ENCODE measurements around the gene STRADA.

The STRADA gene

DNA sequence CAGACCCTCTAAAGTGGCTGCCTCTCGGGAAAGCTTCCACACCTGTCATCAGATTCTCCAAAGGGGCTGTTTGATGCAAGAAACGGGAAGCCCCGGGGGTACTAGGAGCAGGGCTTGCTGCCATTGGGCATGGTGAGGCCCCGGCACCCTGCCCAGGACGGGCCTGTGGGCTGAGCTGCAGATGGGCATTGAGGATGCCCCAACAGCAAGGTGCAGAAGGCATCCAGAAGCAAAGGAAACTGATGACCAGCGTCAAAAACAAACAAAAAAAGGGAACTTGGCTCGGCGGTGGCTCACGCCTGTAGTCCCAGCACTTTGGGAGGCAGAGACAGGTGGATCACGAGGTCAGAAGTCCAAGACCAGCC lies 40.2 kb downstream of the STRADA start:
- H3K27me3 Mint-ChIP-seq (ENCODE audit: low read depth) = no peaks in the 10 kb centered on the region
- H3K4me3 Mint-ChIP-seq = peak overlapping the region; percentile 91
- H3K27ac Mint-ChIP-seq = peak overlapping the region; percentile 95
- H3K36me3 Mint-ChIP-seq (ENCODE audit: low read depth) = peaks cover 56% of the 10 kb centered on the region
- H3K9me3 Mint-ChIP-seq = no peaks in the 10 kb centered on the region
- H3K4me1 Mint-ChIP-seq (ENCODE audit: low read depth) = peaks cover 57% of the 10 kb centered on the region

DNA sequence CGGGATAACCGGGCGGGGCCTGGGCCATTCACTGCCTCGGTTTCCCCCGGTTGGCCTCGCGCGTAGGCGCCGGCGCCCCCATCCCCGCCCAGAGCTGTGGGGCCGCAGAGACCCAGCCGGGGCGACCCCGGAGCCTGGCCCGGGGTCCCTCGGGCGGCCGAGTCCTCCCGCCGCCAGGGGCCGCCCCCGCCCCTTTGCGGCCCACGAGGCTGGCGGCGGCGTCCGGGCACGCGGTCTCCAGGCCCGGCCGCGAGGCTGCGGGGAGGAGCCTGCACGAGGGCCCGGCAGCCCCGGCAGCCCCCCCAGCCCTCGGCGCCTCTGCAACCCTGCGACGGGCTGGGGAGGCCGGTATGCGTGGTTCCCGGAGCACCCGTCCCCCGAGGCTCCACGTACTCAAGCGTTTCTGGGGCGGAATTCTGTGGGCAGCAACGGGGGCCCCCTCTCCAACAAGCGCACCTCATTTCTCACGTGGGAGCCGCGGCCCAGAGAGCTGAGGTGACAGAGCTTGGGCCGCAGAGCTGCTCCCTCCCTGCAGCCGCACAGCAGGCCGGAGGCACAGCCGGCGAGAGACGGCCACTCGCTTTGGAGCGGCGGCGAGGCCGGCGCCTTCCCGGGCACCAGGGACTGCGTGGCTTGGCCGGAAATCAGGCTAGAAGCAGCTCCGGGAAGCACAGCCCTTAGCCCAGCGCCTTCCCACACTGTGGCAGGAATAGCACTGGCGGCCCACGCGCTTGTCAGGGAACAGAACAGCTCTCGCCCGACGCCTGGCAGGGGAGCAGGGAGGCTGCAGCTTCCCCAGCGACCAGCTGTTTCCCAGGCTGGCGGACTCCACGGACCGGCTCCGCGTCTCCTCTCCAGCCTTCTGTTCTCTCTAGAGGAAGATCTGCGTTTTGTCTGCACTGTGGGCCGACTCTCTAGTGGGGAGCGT lies 40.8 kb downstream of the STRADA start:
- H3K4me3 Mint-ChIP-seq = peak overlapping the region; percentile 91
- H3K4me1 Mint-ChIP-seq (ENCODE audit: low read depth) = peaks cover 55% of the 10 kb centered on the region
- no peaks in the 10 kb centered on the region for H3K9me3 Mint-ChIP-seq
- no peaks in the 10 kb centered on the region for H3K27me3 Mint-ChIP-seq (ENCODE audit: low read depth)
- peaks cover 58% of the 10 kb centered on the region for H3K36me3 Mint-ChIP-seq (ENCODE audit: low read depth)
- peak overlapping the region; percentile 95 for H3K27ac Mint-ChIP-seq

DNA sequence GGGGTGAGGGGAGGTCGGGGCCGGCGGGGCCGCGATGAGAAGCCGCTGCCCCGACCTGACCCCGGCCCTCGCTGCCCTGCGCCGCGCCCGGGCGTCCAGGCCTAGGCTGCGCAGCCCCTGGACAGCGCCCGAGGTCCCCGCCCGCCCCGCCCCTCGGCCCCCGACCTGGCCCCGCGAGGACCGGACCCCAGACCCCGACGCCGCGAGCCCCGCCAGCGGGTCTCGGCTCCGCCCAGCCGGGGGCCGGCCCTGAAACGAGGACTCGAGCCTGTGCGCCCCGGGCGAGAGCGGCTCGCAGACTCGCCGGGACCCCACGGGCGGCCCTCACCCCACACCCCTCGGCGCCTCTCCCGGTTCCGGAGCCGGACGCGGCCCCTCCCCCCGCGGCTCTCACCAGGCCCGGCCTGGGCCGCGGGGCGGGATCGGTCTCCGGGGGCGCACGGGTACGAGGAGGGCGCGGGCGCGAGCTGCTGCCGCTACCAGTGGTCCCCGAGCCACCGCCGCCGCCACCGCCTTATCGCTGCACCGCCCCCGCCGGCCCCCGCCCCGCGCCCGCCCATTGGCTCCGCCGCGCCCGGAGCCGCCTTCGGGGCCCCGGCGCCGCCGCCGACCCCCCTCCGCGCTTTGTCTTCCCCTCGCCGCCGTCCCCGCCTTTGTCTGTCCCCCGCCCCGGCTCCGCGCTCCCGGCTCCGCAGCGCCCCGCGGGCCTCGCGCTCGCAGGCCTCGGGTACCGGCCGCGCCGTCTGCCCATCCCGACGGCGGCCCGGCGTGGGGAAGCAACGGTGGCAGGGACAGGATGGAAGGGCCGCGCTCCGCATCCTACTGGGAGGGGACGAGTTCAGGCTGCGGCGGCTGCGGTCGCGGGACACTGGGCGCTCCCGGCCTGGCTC lies 41.7 kb downstream of the STRADA start, which contains the start of gene LIMD2:
Gene LIMD2 (minus strand): TSS at position 488 of the 890 bp plus-strand sequence. CDS start 827 bp downstream, outside the sequence.
- Mint-ChIP-seq H3K27me3 (ENCODE audit: low read depth) (no peaks in the 10 kb centered on the region), H3K27ac (peak within 1 kb of the TSS; percentile 95), H3K4me1 (ENCODE audit: low read depth) (peaks cover 56% of the 10 kb centered on the region), H3K4me3 (peak within 1 kb of the TSS; percentile 98), H3K36me3 (ENCODE audit: low read depth) (peaks cover 59% of the 10 kb centered on the region), H3K9me3 (no peaks in the 10 kb centered on the region)

DNA sequence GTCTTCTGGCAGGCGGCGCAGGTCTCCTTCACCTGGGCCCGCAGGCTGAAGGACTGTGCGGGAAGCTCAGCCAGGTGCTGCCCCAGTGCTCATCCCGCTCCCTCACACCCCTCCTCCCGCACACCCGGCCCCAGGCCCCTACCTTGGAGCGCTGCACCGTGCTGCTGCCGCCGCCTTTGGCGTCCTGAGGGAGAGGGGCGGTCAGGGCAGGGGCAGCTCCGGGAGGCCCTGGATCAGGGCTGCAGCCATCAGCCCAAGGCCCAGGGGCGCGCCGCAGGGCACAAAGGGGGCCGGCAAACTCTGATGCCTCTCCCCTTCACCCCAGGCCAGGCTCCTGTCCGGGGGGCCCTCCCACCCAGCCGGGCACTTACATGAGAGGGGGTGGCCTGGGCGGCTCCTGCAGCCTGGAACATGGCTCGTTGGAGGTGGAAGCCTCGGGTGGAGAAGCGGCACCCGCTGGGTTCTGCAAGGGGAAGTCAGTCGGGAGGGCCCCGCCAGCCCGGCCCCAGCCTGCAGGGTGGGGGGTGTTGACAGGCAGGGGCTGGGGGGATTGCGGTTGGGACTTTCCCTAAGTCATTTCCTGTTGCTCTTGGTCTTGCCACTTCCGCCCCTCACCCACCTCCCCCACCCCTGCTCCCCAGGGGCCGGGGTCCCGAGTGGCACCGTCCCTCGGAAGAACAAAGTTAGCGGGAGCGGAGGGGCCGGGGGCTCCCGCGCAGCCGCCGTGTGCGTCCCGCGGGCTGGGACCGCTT lies 42.5 kb downstream of the STRADA start:
- Mint-ChIP-seq H3K36me3 (ENCODE audit: low read depth) (peaks cover 61% of the 10 kb centered on the region), H3K4me3 (peak overlapping the region; percentile 98), H3K4me1 (ENCODE audit: low read depth) (peaks cover 58% of the 10 kb centered on the region), H3K27me3 (ENCODE audit: low read depth) (no peaks in the 10 kb centered on the region), H3K27ac (peak overlapping the region; percentile 98), H3K9me3 (no peaks in the 10 kb centered on the region)

DNA sequence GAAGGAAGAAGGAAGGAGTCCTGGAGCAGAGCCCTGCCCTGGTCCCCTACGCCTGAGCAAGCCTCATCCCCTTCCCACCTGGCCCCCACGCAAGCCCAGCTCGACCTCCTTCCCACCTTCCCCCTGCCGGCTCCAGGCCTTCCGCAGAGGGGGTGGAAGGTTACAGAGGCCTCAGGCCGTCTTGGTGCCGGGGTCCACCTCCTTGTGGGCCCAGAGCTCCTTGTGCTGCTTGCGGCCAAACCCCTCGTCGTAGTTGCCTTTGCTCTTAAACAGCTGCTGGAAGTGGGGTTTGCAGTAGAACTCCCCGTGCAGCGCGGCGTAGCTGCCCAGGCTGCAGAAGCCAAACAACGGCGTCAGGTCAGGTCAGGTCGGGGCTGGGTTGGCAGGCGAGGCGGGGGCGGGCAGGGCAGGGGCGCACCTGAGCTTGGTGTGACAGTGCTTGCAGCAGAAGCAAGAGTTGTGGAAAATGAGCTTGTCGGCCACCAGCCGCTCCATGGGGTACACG lies 43.2 kb downstream of the STRADA start:
- Mint-ChIP-seq H3K36me3 (ENCODE audit: low read depth) (peaks cover 56% of the 10 kb centered on the region), H3K4me1 (ENCODE audit: low read depth) (peaks cover 52% of the 10 kb centered on the region), H3K9me3 (no peaks in the 10 kb centered on the region)

DNA sequence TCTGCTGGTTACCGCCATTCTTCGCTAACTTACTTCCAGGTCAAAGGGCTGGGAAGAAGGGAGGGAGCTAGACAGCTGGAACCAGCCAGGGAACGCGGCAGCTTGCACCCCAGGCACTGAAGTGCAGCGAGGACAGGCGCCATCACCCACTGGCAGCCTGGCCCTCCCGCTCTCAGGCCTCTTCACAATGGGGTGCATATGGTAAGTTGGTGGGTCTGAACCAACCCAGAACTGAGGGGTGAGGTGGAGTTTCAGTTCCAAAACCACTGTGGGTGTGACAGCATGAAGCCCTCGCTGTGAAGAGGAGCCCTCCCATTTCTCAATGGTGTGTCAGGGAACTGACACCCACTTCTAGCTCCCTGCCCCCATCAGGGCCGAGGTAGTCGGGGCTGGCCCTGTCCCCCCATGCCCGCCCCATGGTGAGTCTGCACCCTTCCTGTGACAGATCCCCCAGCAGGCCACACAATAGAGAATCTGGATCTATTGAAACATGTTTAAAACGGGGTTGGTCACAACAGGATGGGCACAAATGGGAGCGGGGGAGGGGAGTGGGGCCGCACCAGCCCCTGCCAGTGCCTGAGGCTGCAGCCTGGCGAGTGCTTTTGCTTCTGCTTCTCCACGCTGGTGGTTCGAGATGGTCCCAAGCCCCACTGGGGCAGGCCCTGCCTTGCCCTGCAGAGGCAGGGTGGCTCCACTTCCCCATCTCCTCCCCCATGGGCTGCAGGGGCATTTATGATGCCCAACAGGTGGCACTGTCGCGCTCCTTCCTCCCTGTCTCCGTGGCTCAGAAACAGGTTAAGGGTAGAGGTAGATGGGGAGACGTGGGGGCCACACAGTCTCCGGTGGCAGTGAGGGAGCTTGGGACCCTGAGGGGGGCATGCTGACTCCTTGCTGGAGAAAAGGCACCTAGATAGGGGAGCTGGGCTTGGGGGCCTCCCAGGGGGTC lies 44.0 kb downstream of the STRADA start:
- Mint-ChIP-seq H3K9me3 (no peaks in the 10 kb centered on the region), H3K4me3 (peak overlapping the region; percentile 98), H3K27me3 (ENCODE audit: low read depth) (no peaks in the 10 kb centered on the region), H3K36me3 (ENCODE audit: low read depth) (peaks cover 55% of the 10 kb centered on the region), H3K27ac (peak overlapping the region; percentile 98), H3K4me1 (ENCODE audit: low read depth) (peaks cover 44% of the 10 kb centered on the region)

More for the DNA sequence above, 43.2 kb downstream of the STRADA start:
- H3K27me3 Mint-ChIP-seq (ENCODE audit: low read depth) = no peaks in the 10 kb centered on the region
- peak overlapping the region; percentile 98 for H3K4me3 Mint-ChIP-seq
- peak overlapping the region; percentile 98 for H3K27ac Mint-ChIP-seq

DNA sequence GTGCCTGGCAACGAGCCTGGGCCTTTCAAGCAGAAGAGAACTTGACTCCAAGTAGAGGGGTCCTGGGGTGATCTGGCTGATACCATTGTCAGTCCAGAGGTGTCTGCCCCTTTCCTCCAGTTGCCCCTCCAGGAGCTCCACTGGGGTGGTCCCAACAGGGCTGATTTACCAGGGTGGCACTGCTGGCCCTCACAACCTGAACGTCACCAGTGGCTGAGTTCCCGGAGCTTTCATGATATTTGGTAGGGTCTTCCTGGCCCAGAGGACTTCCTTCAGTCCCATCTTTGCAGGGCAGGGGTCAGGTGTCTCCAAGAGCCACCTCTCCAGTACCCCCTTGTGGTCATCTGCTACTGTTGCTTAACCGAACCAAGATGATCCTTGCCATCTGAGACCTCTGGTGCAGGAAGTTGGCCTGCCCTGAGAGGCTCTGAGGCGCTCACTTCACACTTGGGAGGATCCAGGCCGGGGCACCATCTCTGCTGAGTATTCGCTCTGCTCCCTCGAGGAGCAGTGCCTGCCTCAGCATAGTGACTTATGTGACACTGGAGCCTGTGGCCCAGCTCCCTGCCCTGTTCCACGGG lies 45.1 kb downstream of the STRADA start:
- no peaks in the 10 kb centered on the region for H3K27me3 Mint-ChIP-seq (ENCODE audit: low read depth)
- H3K36me3 Mint-ChIP-seq (ENCODE audit: low read depth) = peaks cover 50% of the 10 kb centered on the region
- peaks cover 34% of the 10 kb centered on the region for H3K4me1 Mint-ChIP-seq (ENCODE audit: low read depth)
- H3K27ac Mint-ChIP-seq = peak overlapping the region; percentile 98
- peak overlapping the region; percentile 98 for H3K4me3 Mint-ChIP-seq
- no peaks in the 10 kb centered on the region for H3K9me3 Mint-ChIP-seq

DNA sequence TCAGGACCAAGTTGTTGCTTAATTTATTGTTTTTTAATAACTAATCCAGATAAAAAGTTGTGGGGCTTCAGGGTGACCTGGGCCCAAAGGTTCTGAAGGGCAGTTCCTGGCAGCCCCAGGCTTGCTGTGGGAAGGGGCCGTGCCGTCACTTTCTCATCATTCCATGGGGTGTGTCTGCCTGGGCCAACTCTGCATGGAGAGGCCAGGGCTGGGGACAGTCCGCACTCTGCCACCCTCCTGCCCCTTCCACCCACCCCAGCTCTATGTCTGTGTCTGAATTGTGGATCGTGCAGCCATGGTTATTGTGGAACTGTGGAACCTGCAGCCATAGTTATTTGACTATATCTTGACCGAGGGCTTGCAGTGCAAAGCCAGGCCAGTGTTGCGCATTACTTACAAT lies 45.7 kb downstream of the STRADA start:
- peaks cover 45% of the 10 kb centered on the region for H3K36me3 Mint-ChIP-seq (ENCODE audit: low read depth)
- peak overlapping the region; percentile 98 for H3K4me3 Mint-ChIP-seq
- no peaks in the 10 kb centered on the region for H3K27me3 Mint-ChIP-seq (ENCODE audit: low read depth)
- H3K4me1 Mint-ChIP-seq (ENCODE audit: low read depth) = peaks cover 30% of the 10 kb centered on the region
- no peaks in the 10 kb centered on the region for H3K9me3 Mint-ChIP-seq
- peak overlapping the region; percentile 98 for H3K27ac Mint-ChIP-seq

DNA sequence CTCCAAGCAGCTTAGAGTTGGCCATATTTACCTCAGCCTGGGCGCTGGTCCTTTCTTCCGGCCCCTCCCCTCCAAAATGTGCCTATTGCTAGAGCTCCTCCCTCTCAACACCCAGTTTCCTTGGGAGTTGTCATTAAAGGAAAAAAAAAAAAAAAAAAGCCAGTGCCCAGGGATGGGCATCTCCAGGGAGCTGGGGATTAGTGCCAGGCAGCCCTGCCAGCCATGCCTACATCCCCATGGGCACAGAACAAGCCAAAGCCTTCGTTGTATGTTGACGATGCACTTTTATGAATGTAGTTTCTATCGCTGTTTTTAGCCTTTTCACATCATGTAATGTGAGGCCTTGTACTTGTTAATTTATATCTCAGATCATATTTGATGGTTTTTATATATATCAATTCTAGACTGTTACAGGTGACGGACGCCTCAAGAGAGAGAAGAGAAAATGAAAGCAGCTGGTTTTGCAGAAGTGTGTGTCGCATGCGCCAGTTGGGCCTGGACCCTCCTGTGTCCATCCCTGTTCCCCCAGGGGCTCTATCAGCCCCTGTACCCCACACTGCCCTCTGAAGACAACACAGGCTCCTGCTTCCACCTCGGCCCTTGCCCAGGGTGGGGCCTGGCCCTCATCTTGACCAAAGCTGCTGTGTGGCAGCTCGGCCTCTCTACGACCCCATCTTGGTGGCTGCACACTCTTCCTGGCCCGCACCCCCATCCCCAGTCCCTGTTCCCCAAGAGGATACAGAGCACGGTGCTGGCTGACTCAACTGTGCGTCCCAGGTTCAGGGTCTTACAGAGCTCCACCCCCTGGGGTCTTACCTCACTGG lies 46.4 kb downstream of the STRADA start:
- Mint-ChIP-seq H3K9me3 (no peaks in the 10 kb centered on the region), H3K4me3 (peak overlapping the region; percentile 28), H3K4me1 (ENCODE audit: low read depth) (peaks cover 30% of the 10 kb centered on the region), H3K27me3 (ENCODE audit: low read depth) (no peaks in the 10 kb centered on the region), H3K36me3 (ENCODE audit: low read depth) (peaks cover 51% of the 10 kb centered on the region), H3K27ac (peak overlapping the region; percentile 67)

DNA sequence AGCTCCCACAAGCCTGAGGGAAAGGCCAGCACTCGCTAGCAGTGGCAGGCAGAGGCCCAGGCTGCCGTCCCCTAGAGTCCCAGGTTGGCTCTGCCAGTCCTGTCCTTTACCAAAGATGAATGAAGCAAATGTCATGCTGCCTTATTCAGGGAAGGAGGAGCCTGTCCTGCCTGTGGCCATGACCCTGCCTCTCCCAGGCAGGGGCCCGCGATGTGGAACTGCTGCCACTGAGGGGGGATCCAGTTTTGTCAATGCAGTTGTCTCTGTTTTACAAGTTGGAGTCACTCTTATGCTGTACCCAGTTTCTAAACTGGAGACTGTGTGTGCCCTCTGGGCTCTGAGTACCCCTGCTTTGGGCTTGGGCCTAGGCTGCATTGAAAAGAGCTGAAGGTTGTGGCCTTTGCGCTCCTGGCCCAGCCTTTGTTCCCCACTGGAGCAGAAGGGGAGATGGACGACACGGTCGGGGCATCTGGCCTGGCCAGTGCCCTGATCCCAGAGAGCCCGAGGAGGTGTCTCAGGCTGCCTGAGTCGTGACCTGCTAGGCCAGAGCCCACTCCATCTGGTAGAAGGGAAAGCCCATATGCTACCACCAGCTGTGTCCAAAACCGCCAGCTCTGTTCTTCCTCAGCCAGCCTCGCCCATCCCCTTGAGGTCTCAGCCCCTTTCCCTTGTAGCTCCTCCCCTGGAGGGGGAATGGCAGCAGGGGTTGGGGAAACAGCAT lies 47.2 kb downstream of the STRADA start:
- H3K9me3 Mint-ChIP-seq = no peaks in the 10 kb centered on the region
- no peaks in the 10 kb centered on the region for H3K27me3 Mint-ChIP-seq (ENCODE audit: low read depth)
- peak overlapping the region; percentile 67 for H3K27ac Mint-ChIP-seq
- no peak overlapping the region for H3K4me3 Mint-ChIP-seq
- peaks cover 30% of the 10 kb centered on the region for H3K4me1 Mint-ChIP-seq (ENCODE audit: low read depth)
- H3K36me3 Mint-ChIP-seq (ENCODE audit: low read depth) = peaks cover 54% of the 10 kb centered on the region

DNA sequence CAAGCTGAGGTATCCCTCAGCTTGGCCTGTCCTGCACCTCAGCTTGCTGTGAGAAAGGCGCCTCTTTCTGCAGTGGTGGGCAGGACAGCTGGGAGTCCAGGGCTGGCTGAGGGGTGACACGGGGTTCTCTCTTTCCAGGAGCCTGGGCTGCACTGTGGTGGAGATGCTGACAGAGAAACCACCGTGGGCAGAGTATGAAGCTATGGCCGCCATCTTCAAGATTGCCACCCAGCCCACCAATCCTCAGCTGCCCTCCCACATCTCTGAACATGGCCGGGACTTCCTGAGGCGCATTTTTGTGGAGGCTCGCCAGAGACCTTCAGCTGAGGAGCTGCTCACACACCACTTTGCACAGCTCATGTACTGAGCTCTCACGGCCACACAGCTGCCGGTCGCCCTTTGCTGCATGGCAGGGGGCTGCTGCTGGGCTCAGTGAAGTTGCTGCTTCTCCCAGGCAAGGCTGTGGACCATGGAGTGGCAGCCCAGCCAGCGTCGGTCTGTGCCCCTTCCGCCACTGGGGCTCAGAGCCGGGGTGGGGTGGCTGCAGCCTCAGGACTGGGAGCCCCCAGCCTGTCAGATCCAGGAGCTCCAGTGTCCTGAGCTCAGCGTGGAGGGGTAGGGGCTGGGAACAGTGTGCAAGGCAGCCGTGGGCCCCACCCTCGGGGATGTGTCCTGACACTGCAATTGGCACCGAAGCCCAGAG lies 48.0 kb downstream of the STRADA start:
- Mint-ChIP-seq H3K4me1 (ENCODE audit: low read depth) (peaks cover 31% of the 10 kb centered on the region), H3K4me3 (no peak overlapping the region), H3K27me3 (ENCODE audit: low read depth) (no peaks in the 10 kb centered on the region), H3K36me3 (ENCODE audit: low read depth) (peaks cover 57% of the 10 kb centered on the region), H3K27ac (peak overlapping the region; percentile 31), H3K9me3 (no peaks in the 10 kb centered on the region)
